Ovary (tissue), 10 donors: ENCODE measurements around the gene OR52L1. TPM values are rescaled to one million over a fixed set of nuclear protein-coding genes. Genes with fewer than 3 reads are reported as not detected.

Source experiments
- DNase-seq, 5 donors: peaks; one replicate each; pipeline ENCODE4 v3.0.0-alpha.2; 2019 to 2020
- H3K27ac ChIP-seq, 2 donors: fragments of 200-600 bp; one replicate each; pipeline versions ENCODE4 v1.5.1 to v1.8.0; 2019 to 2022
- H3K27me3 ChIP-seq: fragments of 200-600 bp; one replicate; pipeline ENCODE4 v1.8.0; 2022
- H3K36me3 ChIP-seq: fragments of 200-600 bp; sonication (generic); one replicate; pipeline ENCODE4 v1.5.1; 2019
- H3K4me1 ChIP-seq: one replicate; pipeline ENCODE4 v1.8.1; 2013; ENCODE audit warnings: mild to moderate bottlenecking, moderate library complexity; ENCODE audit not compliant: insufficient read depth
- H3K4me3 ChIP-seq: fragments of 200-600 bp; sonication (generic); one replicate; pipeline ENCODE4 v1.5.1; 2017
- H3K9me3 ChIP-seq, 2 donors: fragments of 200-600 bp in 1 of 2; sonication (generic) in 1 of 2; one replicate each; pipeline versions ENCODE4 v1.5.1 to v1.8.1; 2013 to 2019; ENCODE audit warnings: mild to moderate bottlenecking in 1 of 2, moderate library complexity in 1 of 2
- CTCF ChIP-seq, 3 donors: fragments of 450-650 bp in 2 of 3; fragments of 200-600 bp in 1 of 3; IDR thresholded peaks; one replicate each; pipeline versions ENCODE4 v1.5.1 to v1.8.0; 2016 to 2022; ENCODE audit warnings: antibody characterized with exemption in 3 of 3, mild to moderate bottlenecking in 1 of 3
- EP300 ChIP-seq: sonication (generic); formaldehyde crosslinking; IDR thresholded peaks from one replicate; pipeline ENCODE4 v1.6.1; 2017; ENCODE audit warnings: antibody characterized with exemption
- POLR2A ChIP-seq: fragments of 450-650 bp; IDR thresholded peaks from one replicate; pipeline ENCODE4 v1.6.1; 2017; ENCODE audit warnings: antibody characterized with exemption, mild to moderate bottlenecking, moderate library complexity
- WGBS, 3 donors: extraction: QIAGEN DNeasy Blood & Tissue Kit in 1 of 3; methylation state at CpG; one replicate each; pipeline versions ENCODE4 v1.1.5 to v1.1.7; 2013 to 2017; 5-methylcytosine and 5-hydroxymethylcytosine counted together
- intact Hi-C, 4 donors: fragments of 100-400 bp; cut with DNase I; formaldehyde crosslinking; loops; one replicate each; pipeline versions ENCODE4 v1.11.0 to v1.15.1; 2022 to 2023
- long read RNA-seq, 3 donors: library from polyadenylated mRNA in 2 of 3; unstranded in 2 of 3; transcript quantifications; one replicate each; pipeline ENCODE4 v2.0.0 and lab custom pipeline, GENCODE V29; 2021 to 2026
- polyA plus RNA-seq, 2 donors: library from polyadenylated mRNA; stranded (reverse); fragments of 200-250 nt in 1 of 2; fragments of 350-450 nt in 1 of 2; fragmentation: Illumina TruSeq in 1 of 2; extraction: RNeasy Lipid Tissue Mini Kit (QIAGEN cat#74804) in 1 of 2; gene quantifications; one replicate each; pipeline ENCODE4 v1.2.3, GENCODE V29; 2013 to 2014
- total RNA-seq, 7 donors: library from RNA; depleted of rRNA in 2 of 7; stranded (reverse); fragments of >200 nt in 2 of 7; fragmentation: NEBNext Ultra II Directional in 3 of 7; extraction: Animal tissue kit (Norgen Biotek cat#: 25700) in 3 of 7; gene quantifications; one replicate each; pipeline versions ENCODE4 v1.1.0 to v1.2.4, GENCODE V29; 2016 to 2023
- donor health status: DM: no; HTN: no; CAD: no; lungs with moderate emphysema.
- donor health status: DM: no; HTN: no; CAD: no.
- donor health status: Bipolar disorder and iron deficiency.
- donor health status: DM: yes; HTN: yes; CAD: no.
- donor health status: DM: no; HTN: no; CAD: no.
- donor health status: DM: yes; HTN: yes; CAD: no.

OR52L1 gene
- total RNA-seq: not detected
- polyA plus RNA-seq: not detected
- long read RNA-seq, donor 1: 0 reads
- long read RNA-seq, donor 2: 0 reads
- long read RNA-seq, donor 3: 0 reads

GRCh38 chr11:5986885-5987284 is at the start of gene OR52L1:
Gene OR52L1, minus strand, starts transcription at chr11:5986985. Its CDS starts 55 bp downstream, at chr11:5986930.
- H3K9me3 ChIP-seq: no peaks in the 10 kb centered on the region
- TF ChIP-seq CTCF (IDR thresholded peaks at IDR 0.05): no peak
- no peak for TF ChIP-seq POLR2A
- TF ChIP-seq EP300: no peak
- intact Hi-C loops: no loop called here
- 56 to 77% (median 68%) methylated on average over 1 of the region's 1 CpG for WGBS, 3 donors
- H3K27me3 ChIP-seq: no peaks in the 10 kb centered on the region
- H3K4me3 ChIP-seq: no peak within 1 kb of the TSS
- no peaks in the 10 kb centered on the region for H3K4me1 ChIP-seq
- no peak within 1 kb of the TSS for H3K27ac ChIP-seq
- no peaks in the 10 kb centered on the region for H3K36me3 ChIP-seq
- DNase-seq: no peak

DNA sequence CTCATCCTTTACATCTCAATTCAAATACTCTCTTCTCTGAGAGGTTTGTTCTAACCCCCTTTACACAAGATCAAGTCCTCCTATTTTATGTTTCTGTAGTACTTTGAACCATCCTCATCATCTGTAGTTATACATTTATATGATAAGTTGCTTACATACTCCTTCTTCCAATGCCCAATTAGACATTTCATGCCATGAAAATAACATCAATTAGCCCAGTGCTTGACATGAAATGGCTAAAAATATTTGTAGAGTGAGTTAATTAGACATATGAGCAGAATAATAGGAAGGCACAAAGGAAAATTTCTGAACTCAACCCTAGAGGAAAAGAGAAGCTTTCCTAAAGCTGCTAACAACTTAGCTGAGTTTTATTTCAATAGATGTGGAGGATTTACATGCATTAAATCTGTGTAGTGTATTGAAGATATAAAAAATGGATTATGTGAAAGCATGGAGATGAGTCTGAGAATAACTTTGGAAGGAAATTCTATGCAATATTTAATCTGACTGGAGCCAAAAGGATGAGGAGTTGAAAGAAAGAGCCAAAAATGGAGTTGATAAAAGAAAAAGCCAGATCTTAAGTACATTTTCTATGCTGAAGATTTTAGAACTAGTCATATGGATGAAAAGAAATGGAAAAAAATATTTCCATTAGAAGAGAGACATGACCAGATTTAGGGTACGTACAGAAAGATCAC is 44.1 kb upstream of the OR52L1 start, which contains the start of gene OR56A1:
OR56A1 (minus strand) TSS at position 51 of the 698 bp plus-strand sequence. CDS start 3,066 bp downstream, outside the sequence.
- H3K36me3 ChIP-seq: no peaks in the 10 kb centered on the region
- H3K27me3 ChIP-seq: no peaks in the 10 kb centered on the region
- intact Hi-C loops: no loop called here
- WGBS, 3 donors: 72 to 86% (median 83%) methylated on average over 1 of the region's 1 CpG
- H3K4me3 ChIP-seq: no peak within 1 kb of the TSS
- H3K4me1 ChIP-seq: no peaks in the 10 kb centered on the region
- no peak for DNase-seq
- H3K9me3 ChIP-seq: no peaks in the 10 kb centered on the region
- no peak within 1 kb of the TSS for H3K27ac ChIP-seq
- TF ChIP-seq CTCF (IDR thresholded peaks at IDR 0.05): no peak
- no peak for TF ChIP-seq EP300
- TF ChIP-seq POLR2A: no peak

- Histone ChIP-seq H3K27ac (no peak overlapping the region), H3K4me1 (no peaks in the 10 kb centered on the region), H3K27me3 (no peaks in the 10 kb centered on the region), H3K36me3 (no peaks in the 10 kb centered on the region), H3K9me3 (no peaks in the 10 kb centered on the region), H3K4me3 (no peak overlapping the region)
- intact Hi-C loops: loop anchor here in 1 of 4 donors (10.0 kb wide), 2 partner anchors 337 to 417 kb away; partner anchors contain the start of gene HPX
- WGBS, 3 donors: 85 to 95% (median 86%) methylated on average over 1 of the region's 1 CpG
- TF ChIP-seq EP300 (no peak), CTCF (IDR thresholded peaks at IDR 0.05) (no peak), POLR2A (no peak)
- DNase-seq: no peak
Observed at GRCh38 chr11:6027501-6027900, 40.7 kb upstream of the OR52L1 start.

- 50 to 71% (median 60%) methylated on average over 2 of the region's 2 CpGs for WGBS, 3 donors
- intact Hi-C loops: loop anchor here in 1 of 4 donors (10.0 kb wide), 2 partner anchors 340 to 420 kb away; partner anchors contain the start of gene HPX
- Histone ChIP-seq H3K27me3 (no peaks in the 10 kb centered on the region), H3K27ac (no peak overlapping the region), H3K36me3 (no peaks in the 10 kb centered on the region), H3K4me3 (no peak overlapping the region), H3K4me1 (no peaks in the 10 kb centered on the region), H3K9me3 (no peaks in the 10 kb centered on the region)
- DNase-seq: no peak
- TF ChIP-seq POLR2A (no peak), CTCF (IDR thresholded peaks at IDR 0.05) (no peak), EP300 (no peak)
Observed at GRCh38 chr11:6025056-6025455, 38.3 kb upstream of the OR52L1 start.
